B cell (primary cell): ENCODE results near the gene CHMP5. TPM values are rescaled to one million over a fixed set of nuclear protein-coding genes. Genes with fewer than 3 reads are reported as not detected.

ENCODE experiments used
- ATAC-seq: fragments of 200-7000 bp; cut with Tn5 transposase; one replicate; pipeline ENCODE4 v1.10.0; 2021; ENCODE audit warnings: low read depth, mild to moderate bottlenecking, moderate number of reproducible peaks, moderate library complexity
- CTCF ChIA-PET: fragments of 350-600 bp; sonication (Branson Sonifier 250); formaldehyde crosslinking; loops from one replicate; lab custom pipeline; 2021; ENCODE audit warnings: antibody characterized with exemption, inconsistent platforms; lab: Charles Lee
- POLR2A ChIA-PET: fragments of 350-600 bp; sonication (Branson Sonifier 250); formaldehyde crosslinking; loops from one replicate; lab custom pipeline; 2021; ENCODE audit warnings: antibody characterized with exemption; lab: Charles Lee
- DNase-seq: peaks from one replicate; pipeline ENCODE4 v3.0.0; 2013
- H2AFZ ChIP-seq: 2 replicates; pipeline ENCODE4 v1.6.1; 2012; ENCODE audit warnings: mild to moderate bottlenecking, low read depth, low read length; ENCODE audit not compliant: insufficient read depth, poor library complexity, severe bottlenecking
- H3K27ac ChIP-seq, 2 donors: 1 replicate in 1 of 2; 2 replicates in 1 of 2; pipeline ENCODE4 v1.5.1; 2012 to 2013; ENCODE audit warnings: low read length in 2 of 2, mild to moderate bottlenecking in 2 of 2, moderate library complexity in 1 of 2
- H3K27me3 ChIP-seq, 4 experiments: fragments of 200-600 bp in 1 of 4; sonication (generic) in 1 of 4; replicated peaks in 1 of 4; 1 replicate in 2 of 4; 2 replicates in 2 of 4; pipeline versions ENCODE4 v1.6.1 to v1.7.0; 2013 to 2016; ENCODE audit warnings: low read length in 3 of 4, mild to moderate bottlenecking in 2 of 4, mixed read lengths in 1 of 4, moderate library complexity in 1 of 4; ENCODE audit not compliant: insufficient read depth in 4 of 4, control insufficient read depth in 3 of 4; ENCODE audit errors: control extremely low read depth in 1 of 4
- H3K36me3 ChIP-seq, 2 experiments: replicated peaks in 1 of 2; 1 replicate in 1 of 2; 2 replicates in 1 of 2; pipeline versions ENCODE4 v1.6.1 to v1.7.1; 2013; ENCODE audit warnings: low read length in 1 of 2; ENCODE audit not compliant: insufficient read depth in 2 of 2, control insufficient read depth in 1 of 2; ENCODE audit errors: control extremely low read depth in 1 of 2, extremely low read depth in 1 of 2
- H3K4me1 ChIP-seq, 2 donors: fragments of 200-600 bp in 1 of 2; sonication (generic) in 1 of 2; 1 replicate in 1 of 2; 2 replicates in 1 of 2; pipeline versions ENCODE4 v1.5.1 to v1.6.1; 2013 to 2017; ENCODE audit warnings: low read length in 2 of 2; ENCODE audit not compliant: control insufficient read depth in 2 of 2, insufficient read depth in 2 of 2
- H3K4me2 ChIP-seq: replicated peaks from 2 replicates; pipeline ENCODE3; 2012; ENCODE audit warnings: mild to moderate bottlenecking, low read depth, low read length; ENCODE audit not compliant: poor library complexity, severe bottlenecking
- H3K4me3 ChIP-seq, 5 experiments: fragments of 200-600 bp in 1 of 5; sonication (generic) in 1 of 5; 1 replicate in 3 of 5; 2 replicates in 2 of 5; pipeline versions ENCODE4 v1.5.1 to v1.7.0; 2011 to 2016; ENCODE audit warnings: low read length in 4 of 5, mild to moderate bottlenecking in 4 of 5, low read depth in 2 of 5, control low read depth in 1 of 5, moderate library complexity in 1 of 5; ENCODE audit not compliant: insufficient read depth in 1 of 5; ENCODE audit errors: control extremely low read depth in 1 of 5, extremely low read depth in 1 of 5
- H3K79me2 ChIP-seq: fragments of 200-600 bp; sonication (generic); one replicate; pipeline ENCODE4 v1.6.0; 2016; ENCODE audit warnings: low read length; ENCODE audit not compliant: control insufficient read depth, insufficient read depth
- H3K9ac ChIP-seq: fragments of 200-600 bp; sonication (generic); 2 replicates; pipeline ENCODE4 v1.6.1; 2017; ENCODE audit warnings: mild to moderate bottlenecking, low read length, moderate library complexity
- H3K9me3 ChIP-seq, 3 donors: one replicate each; pipeline versions ENCODE4 v1.6.1 to v1.7.1; 2013; ENCODE audit warnings: low read length in 2 of 3; ENCODE audit not compliant: control insufficient read depth in 2 of 3, insufficient read depth in 1 of 3; ENCODE audit errors: control extremely low read depth in 1 of 3
- H4K20me1 ChIP-seq: 2 replicates; pipeline ENCODE4 v1.6.0; 2012; ENCODE audit warnings: mild to moderate bottlenecking, low read length; ENCODE audit not compliant: insufficient read depth, control insufficient read depth, poor library complexity, severe bottlenecking
- H3K27ac Mint-ChIP-seq: one replicate; pipeline ENCODE4 v1.8.0; 2021; ENCODE audit warnings: mixed read lengths
- H3K27me3 Mint-ChIP-seq: one replicate; pipeline ENCODE4 v1.8.0; 2021; ENCODE audit warnings: mixed read lengths
- H3K4me1 Mint-ChIP-seq: one replicate; pipeline ENCODE4 v1.8.0; 2021; ENCODE audit warnings: mixed read lengths
- H3K4me3 Mint-ChIP-seq: one replicate; pipeline ENCODE4 v1.8.0; 2021; ENCODE audit warnings: mixed read lengths
- H3K9me3 Mint-ChIP-seq: one replicate; pipeline ENCODE4 v1.8.0; 2022; ENCODE audit warnings: mixed read lengths; ENCODE audit not compliant: insufficient read depth
- CTCF ChIP-seq: fragments of 200-600 bp; IDR thresholded peaks from one replicate; pipeline ENCODE4 v1.8.0; 2022; ENCODE audit warnings: antibody characterized with exemption, mild to moderate bottlenecking
- EZH2 ChIP-seq: IDR thresholded peaks from 2 replicates; pipeline ENCODE4 v1.6.1; 2012; ENCODE audit warnings: borderline replicate concordance, low read depth, mild to moderate bottlenecking, moderate library complexity, low read length; ENCODE audit not compliant: insufficient read depth, poor library complexity, severe bottlenecking
- WGBS: methylation state at CpG from one replicate; pipeline ENCODE4 v1.1.5; 2013; ENCODE audit warnings: missing lambda C conversion rate; ENCODE audit not compliant: insufficient coverage; 5-methylcytosine and 5-hydroxymethylcytosine counted together
- intact Hi-C: fragments of 100-400 bp; cut with micrococcal nuclease; formaldehyde crosslinking; loops from one replicate; pipeline ENCODE4 v1.10.0; 2022
- polyA plus RNA-seq: library from polyadenylated mRNA; depleted of rRNA; stranded (reverse); fragments of >200 nt; gene quantifications from 2 replicates; pipeline ENCODE4 v1.2.3, GENCODE V29; 2012
- total RNA-seq, 2 donors: library from RNA; stranded (reverse); fragments of 120-200 nt in 1 of 2; gene quantifications; 1 replicate in 1 of 2; 2 replicates in 1 of 2; pipeline versions ENCODE4 v1.2.3 to v1.2.4, GENCODE V29; 2013 to 2022

CHMP5 gene
- total and polyA plus RNA-seq, 2 donors (not counting 1 experiment from before 2014, with no cell fraction given) = 15.3 to 28.2 TPM

DNA sequence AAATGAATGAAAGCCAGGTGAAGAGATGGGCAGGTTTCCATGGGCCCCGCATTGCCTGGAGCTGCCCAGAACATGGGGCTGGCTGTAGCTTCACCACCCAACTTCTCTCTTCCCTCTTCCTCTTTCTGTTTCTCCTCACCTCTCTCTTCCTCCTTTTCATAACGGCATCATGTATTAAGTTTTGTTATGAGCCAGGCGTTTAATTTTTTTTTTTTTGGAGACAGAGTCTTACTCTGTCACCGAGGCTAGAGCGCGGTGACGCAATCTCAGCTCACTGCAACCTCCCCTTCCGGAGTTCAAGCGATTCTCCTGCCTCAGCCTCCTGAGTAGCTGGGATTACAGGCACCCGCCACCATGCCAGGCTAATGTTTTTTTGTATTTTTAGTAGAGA is 37.8 kb upstream of the CHMP5 start:
- ATAC-seq = peak; percentile 75
- Histone ChIP-seq H3K79me2 (no peaks in the 10 kb centered on the region), H3K4me3 (peak overlapping the region in 1 of 5 experiments; percentile 18), H4K20me1 (no peaks in the 10 kb centered on the region), H3K36me3 (no peaks in the 10 kb centered on the region), H3K4me1 (peaks cover 21 to 31% of the 10 kb centered on the region in 2 donors), H3K27me3 (no peaks in the 10 kb centered on the region), H3K27ac (peak overlapping the region; percentile 52 to 73), H3K9me3 (no peaks in the 10 kb centered on the region), H3K4me2 (peak overlapping the region; percentile 56), H2AFZ (peak overlapping the region; percentile 55), H3K9ac (no peak overlapping the region)
- peaks cover 34% of the 10 kb centered on the region for H3K4me1 Mint-ChIP-seq
- DNase-seq = peak; percentile 78
- POLR2A ChIA-PET = interaction anchor here (0.6 to 1.7 kb wide), 9 partner anchors 24 to 200 kb away, joined by 3 to 8 read pairs (median 3); partner anchors contain the start of genes B4GALT1, NFX1 and SMU1
- no peaks in the 10 kb centered on the region for H3K27me3 Mint-ChIP-seq
- no CpG with 5 or more reads among the region's 10 CpGs for WGBS
- CTCF ChIA-PET = interaction anchor here (0.9 to 8.4 kb wide), 31 partner anchors 8 to 848 kb away, joined by 3 to 217 read pairs (median 8); partner anchors contain the start of genes B4GALT1, BAG1, CHMP5 and SMU1
- intact Hi-C loops = loop anchor here (5.0 to 10.0 kb wide), 3 partner anchors 40 to 642 kb away; partner anchors contain the start of gene DNAJA1
- peak overlapping the region; percentile 60 for H3K4me3 Mint-ChIP-seq
- TF ChIP-seq EZH2 (no peak), CTCF (no peak)
- no peaks in the 10 kb centered on the region for H3K9me3 Mint-ChIP-seq
- peak overlapping the region; percentile 91 for H3K27ac Mint-ChIP-seq

- POLR2A ChIA-PET = interaction anchor here (0.6 to 0.9 kb wide), 2 partner anchors 92 to 121 kb away, joined by 3 read pairs; no protein-coding TSS in a partner anchor
- H3K9ac ChIP-seq = no peak overlapping the region
- H3K27ac ChIP-seq = peak overlapping the region; percentile 52 to 73
Measured at GRCh38 chr9:33227741-33228140, 37.1 kb upstream of the CHMP5 start.

More at GRCh38 chr9:33227741-33228140, 37.1 kb upstream of the CHMP5 start:
- Mint-ChIP-seq H3K4me1 (peaks cover 32% of the 10 kb centered on the region), H3K27ac (peak overlapping the region; percentile 91), H3K27me3 (no peaks in the 10 kb centered on the region), H3K9me3 (no peaks in the 10 kb centered on the region), H3K4me3 (no peak overlapping the region)
- H3K4me3 ChIP-seq = no peak overlapping the region
- TF ChIP-seq CTCF = no peak
- TF ChIP-seq EZH2 = no peak
- DNase-seq (no peak), ATAC-seq (no peak)
- H3K9me3 ChIP-seq = no peaks in the 10 kb centered on the region
- peak overlapping the region; percentile 56 for H3K4me2 ChIP-seq
- H2AFZ ChIP-seq = peak overlapping the region; percentile 55
- H3K27me3 ChIP-seq = no peaks in the 10 kb centered on the region
- no peaks in the 10 kb centered on the region for H3K79me2 ChIP-seq
- no peaks in the 10 kb centered on the region for H4K20me1 ChIP-seq
- peaks cover 20 to 24% of the 10 kb centered on the region in 2 donors for H3K4me1 ChIP-seq
- WGBS = 93% methylated on average over 8 of the region's 8 CpGs
- CTCF ChIA-PET = interaction anchor here (1.9 to 8.4 kb wide), 8 partner anchors 27 to 148 kb away, joined by 8 to 217 read pairs (median 18); partner anchors contain the start of genes B4GALT1 and SMU1
- intact Hi-C loops = loop anchor here (5.0 to 10.0 kb wide), 3 partner anchors 40 to 643 kb away; partner anchors contain the start of gene DNAJA1
- H3K36me3 ChIP-seq = no peaks in the 10 kb centered on the region
